Sigmoid colon (tissue), 4 donors: ENCODE data around the gene TSPAN32.
"Not testable (repeated sequence)": the region's sequence is repeated elsewhere in the genome, so short reads cannot be mapped to it uniquely, and the experiment has no call there.

Experiments used
- CTCF ChIP-seq, 4 experiments: fragments of 450-650 bp in 3 of 4; fragments of 200-600 bp in 1 of 4; IDR thresholded peaks; one replicate each; pipeline ENCODE4 v1.5.1; 2016 to 2019; ENCODE audit warnings: antibody characterized with exemption in 4 of 4, mild to moderate bottlenecking in 3 of 4, moderate library complexity in 2 of 4
- POLR2AphosphoS5 ChIP-seq, 4 donors: sonication (generic); formaldehyde crosslinking; IDR thresholded peaks; one replicate each; pipeline ENCODE4 v1.6.1; 2017; ENCODE audit warnings: antibody characterized with exemption in 4 of 4

- TF ChIP-seq POLR2AphosphoS5, CTCF (IDR thresholded peaks at IDR 0.05): not testable (repeated sequence)
These were observed 31.8 kb downstream of the TSPAN32 start for GRCh38 chr11:2333486-2334205.
